Progenitor cell of endocrine pancreas (in vitro differentiated cells): ENCODE measurements around the gene PPP4R1. TPM values are rescaled to one million over a fixed set of nuclear protein-coding genes. Genes with fewer than 3 reads are reported as not detected.

Experiments used
- DNase-seq: peaks from one replicate; pipeline ENCODE4 v3.0.0; 2021; ENCODE audit warnings: low spot score; ENCODE audit not compliant: unreplicated experiment
- H3K27ac Mint-ChIP-seq: 2 replicates; pipeline ENCODE4 v1.8.0; 2021; ENCODE audit warnings: mild to moderate bottlenecking, moderate library complexity, mixed read lengths
- H3K27me3 Mint-ChIP-seq: 2 replicates; pipeline ENCODE4 v1.8.0; 2021; ENCODE audit warnings: mixed read lengths
- H3K36me3 Mint-ChIP-seq: 2 replicates; pipeline ENCODE4 v1.8.0; 2022; ENCODE audit warnings: mixed read lengths; ENCODE audit not compliant: insufficient read depth
- H3K4me1 Mint-ChIP-seq: 2 replicates; pipeline ENCODE4 v1.8.0; 2021; ENCODE audit warnings: low read depth, mixed read lengths
- H3K4me3 Mint-ChIP-seq: 2 replicates; pipeline ENCODE4 v1.8.0; 2021; ENCODE audit warnings: low read depth, mild to moderate bottlenecking, moderate library complexity, mixed read lengths
- H3K9me3 Mint-ChIP-seq: 2 replicates; pipeline ENCODE4 v1.8.0; 2021; ENCODE audit warnings: low read depth, mixed read lengths
- total RNA-seq: library from RNA; stranded (reverse); gene quantifications from 2 replicates; pipeline ENCODE4 v1.2.1, GENCODE V29; 2021
- TF ChIP-seq, protein P1 (sequence below): fragments of 200-600 bp; sonication (generic); IDR thresholded peaks from one replicate; pipeline ENCODE4 v1.5.0; 2021; ENCODE audit warnings: antibody characterized with exemption, mild to moderate bottlenecking; ENCODE audit not compliant: unreplicated experiment

The PPP4R1 gene
- total RNA-seq, 1 donor from 2014 or later: 169 TPM

- no peak for DNase-seq
- Mint-ChIP-seq H3K36me3 (peaks cover 33% of the 10 kb centered on the region), H3K4me3 (no peak overlapping the region), H3K27me3 (no peaks in the 10 kb centered on the region), H3K4me1 (peaks cover 18% of the 10 kb centered on the region), H3K27ac (peak overlapping the region; percentile 89), H3K9me3 (peaks cover 13% of the 10 kb centered on the region)
- TF ChIP-seq, protein P1, sequence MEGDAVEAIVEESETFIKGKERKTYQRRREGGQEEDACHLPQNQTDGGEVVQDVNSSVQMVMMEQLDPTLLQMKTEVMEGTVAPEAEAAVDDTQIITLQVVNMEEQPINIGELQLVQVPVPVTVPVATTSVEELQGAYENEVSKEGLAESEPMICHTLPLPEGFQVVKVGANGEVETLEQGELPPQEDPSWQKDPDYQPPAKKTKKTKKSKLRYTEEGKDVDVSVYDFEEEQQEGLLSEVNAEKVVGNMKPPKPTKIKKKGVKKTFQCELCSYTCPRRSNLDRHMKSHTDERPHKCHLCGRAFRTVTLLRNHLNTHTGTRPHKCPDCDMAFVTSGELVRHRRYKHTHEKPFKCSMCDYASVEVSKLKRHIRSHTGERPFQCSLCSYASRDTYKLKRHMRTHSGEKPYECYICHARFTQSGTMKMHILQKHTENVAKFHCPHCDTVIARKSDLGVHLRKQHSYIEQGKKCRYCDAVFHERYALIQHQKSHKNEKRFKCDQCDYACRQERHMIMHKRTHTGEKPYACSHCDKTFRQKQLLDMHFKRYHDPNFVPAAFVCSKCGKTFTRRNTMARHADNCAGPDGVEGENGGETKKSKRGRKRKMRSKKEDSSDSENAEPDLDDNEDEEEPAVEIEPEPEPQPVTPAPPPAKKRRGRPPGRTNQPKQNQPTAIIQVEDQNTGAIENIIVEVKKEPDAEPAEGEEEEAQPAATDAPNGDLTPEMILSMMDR: no peak
Observed at GRCh38 chr18:9577361-9577760, 37.0 kb downstream of the PPP4R1 start.

DNA sequence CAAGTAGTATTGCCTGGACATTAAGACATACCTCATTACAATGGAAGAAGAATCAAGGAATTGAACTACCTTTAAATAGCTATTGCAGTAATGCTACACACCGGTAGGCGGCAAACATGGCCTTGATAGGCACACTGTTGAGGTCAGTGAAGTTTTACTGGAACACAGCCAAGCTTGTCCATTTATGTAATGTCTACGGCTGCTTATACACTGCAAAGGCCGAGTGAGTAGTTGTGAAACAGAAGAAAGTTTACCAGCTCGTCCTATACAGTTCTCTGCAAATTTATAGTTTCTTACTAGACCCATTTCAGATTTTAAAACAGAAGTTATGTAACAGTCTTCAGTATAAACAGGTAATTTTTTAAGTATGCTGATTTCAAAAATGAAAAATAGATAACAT, 38.8 kb downstream of the PPP4R1 start:
- Mint-ChIP-seq H3K27me3 (no peaks in the 10 kb centered on the region), H3K4me1 (peaks cover 15% of the 10 kb centered on the region), H3K4me3 (no peak overlapping the region), H3K9me3 (no peaks in the 10 kb centered on the region), H3K27ac (peak overlapping the region; percentile 13), H3K36me3 (peaks cover 23% of the 10 kb centered on the region)
- DNase-seq: peak; percentile 34
- TF ChIP-seq, protein P1: peak; percentile 83

- TF ChIP-seq, protein P1: no peak
- no peaks in the 10 kb centered on the region for H3K27me3 Mint-ChIP-seq
- no peak for DNase-seq
- H3K27ac Mint-ChIP-seq: peak overlapping the region; percentile 77
- H3K4me3 Mint-ChIP-seq: no peak overlapping the region
- H3K36me3 Mint-ChIP-seq: peaks cover 23% of the 10 kb centered on the region
- H3K9me3 Mint-ChIP-seq: no peaks in the 10 kb centered on the region
- peaks cover 15% of the 10 kb centered on the region for H3K4me1 Mint-ChIP-seq
Observed at GRCh38 chr18:9574473-9575115, 39.8 kb downstream of the PPP4R1 start.

GRCh38 chr18:9571546-9571945, 42.8 kb downstream of the PPP4R1 start:
- Mint-ChIP-seq H3K27ac (no peak overlapping the region), H3K36me3 (peaks cover 32% of the 10 kb centered on the region), H3K27me3 (no peaks in the 10 kb centered on the region), H3K4me3 (no peak overlapping the region), H3K9me3 (no peaks in the 10 kb centered on the region), H3K4me1 (peaks cover 11% of the 10 kb centered on the region)
- TF ChIP-seq, protein P1: no peak
- DNase-seq: no peak

GRCh38 chr18:9570255-9570654, 44.1 kb downstream of the PPP4R1 start:
- no peak overlapping the region for H3K27ac Mint-ChIP-seq
- TF ChIP-seq, protein P1: no peak
- peaks cover 4% of the 10 kb centered on the region for H3K4me1 Mint-ChIP-seq
- no peaks in the 10 kb centered on the region for H3K27me3 Mint-ChIP-seq
- DNase-seq: no peak
- no peaks in the 10 kb centered on the region for H3K9me3 Mint-ChIP-seq
- peaks cover 29% of the 10 kb centered on the region for H3K36me3 Mint-ChIP-seq
- H3K4me3 Mint-ChIP-seq: no peak overlapping the region
